ENCODE data around the gene BOLA3.

The BOLA3 gene

GRCh38 chr2:74149247-74149525 lies 1.5 kb upstream of the BOLA3 start:
- H3K4me2 ChIP-seq (ENCODE audit: low read length) = no peak overlapping the region
- H3K36me3 ChIP-seq (replicated peaks; ENCODE audit: low read depth, low read length) = peaks cover 31% of the 10 kb centered on the region
- peaks cover 23% of the 10 kb centered on the region for H3K79me2 ChIP-seq (ENCODE audit: low read length)
- H4K20me1 ChIP-seq (ENCODE audit: insufficient read depth, low read length) = peaks cover 13% of the 10 kb centered on the region; the same call in 1 of the 2 replicates
- TF ChIP-seq, protein P1, sequence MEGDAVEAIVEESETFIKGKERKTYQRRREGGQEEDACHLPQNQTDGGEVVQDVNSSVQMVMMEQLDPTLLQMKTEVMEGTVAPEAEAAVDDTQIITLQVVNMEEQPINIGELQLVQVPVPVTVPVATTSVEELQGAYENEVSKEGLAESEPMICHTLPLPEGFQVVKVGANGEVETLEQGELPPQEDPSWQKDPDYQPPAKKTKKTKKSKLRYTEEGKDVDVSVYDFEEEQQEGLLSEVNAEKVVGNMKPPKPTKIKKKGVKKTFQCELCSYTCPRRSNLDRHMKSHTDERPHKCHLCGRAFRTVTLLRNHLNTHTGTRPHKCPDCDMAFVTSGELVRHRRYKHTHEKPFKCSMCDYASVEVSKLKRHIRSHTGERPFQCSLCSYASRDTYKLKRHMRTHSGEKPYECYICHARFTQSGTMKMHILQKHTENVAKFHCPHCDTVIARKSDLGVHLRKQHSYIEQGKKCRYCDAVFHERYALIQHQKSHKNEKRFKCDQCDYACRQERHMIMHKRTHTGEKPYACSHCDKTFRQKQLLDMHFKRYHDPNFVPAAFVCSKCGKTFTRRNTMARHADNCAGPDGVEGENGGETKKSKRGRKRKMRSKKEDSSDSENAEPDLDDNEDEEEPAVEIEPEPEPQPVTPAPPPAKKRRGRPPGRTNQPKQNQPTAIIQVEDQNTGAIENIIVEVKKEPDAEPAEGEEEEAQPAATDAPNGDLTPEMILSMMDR (IDR thresholded peaks at IDR 0.05; ENCODE audit: low read depth, low read length) = no peak
- TF ChIP-seq EZH2phosphoT487 (IDR thresholded peaks at IDR 0.05; ENCODE audit: low read depth) = no peak
- H3K4me3 ChIP-seq (ENCODE audit: low read length) = no peak overlapping the region
- H3K9ac ChIP-seq (ENCODE audit: low read length) = no peak overlapping the region
- no peak overlapping the region for H3K27ac ChIP-seq (ENCODE audit: low read length)
- no peak overlapping the region for H2AFZ ChIP-seq (ENCODE audit: low read depth, low read length)
- H3K4me1 ChIP-seq (ENCODE audit: low read length) = peaks cover 14% of the 10 kb centered on the region
- no peaks in the 10 kb centered on the region for H3K27me3 ChIP-seq (ENCODE audit: low read depth, low read length)
- H3K9me3 ChIP-seq (ENCODE audit: insufficient read depth, low read length) = no peaks in the 10 kb centered on the region

DNA sequence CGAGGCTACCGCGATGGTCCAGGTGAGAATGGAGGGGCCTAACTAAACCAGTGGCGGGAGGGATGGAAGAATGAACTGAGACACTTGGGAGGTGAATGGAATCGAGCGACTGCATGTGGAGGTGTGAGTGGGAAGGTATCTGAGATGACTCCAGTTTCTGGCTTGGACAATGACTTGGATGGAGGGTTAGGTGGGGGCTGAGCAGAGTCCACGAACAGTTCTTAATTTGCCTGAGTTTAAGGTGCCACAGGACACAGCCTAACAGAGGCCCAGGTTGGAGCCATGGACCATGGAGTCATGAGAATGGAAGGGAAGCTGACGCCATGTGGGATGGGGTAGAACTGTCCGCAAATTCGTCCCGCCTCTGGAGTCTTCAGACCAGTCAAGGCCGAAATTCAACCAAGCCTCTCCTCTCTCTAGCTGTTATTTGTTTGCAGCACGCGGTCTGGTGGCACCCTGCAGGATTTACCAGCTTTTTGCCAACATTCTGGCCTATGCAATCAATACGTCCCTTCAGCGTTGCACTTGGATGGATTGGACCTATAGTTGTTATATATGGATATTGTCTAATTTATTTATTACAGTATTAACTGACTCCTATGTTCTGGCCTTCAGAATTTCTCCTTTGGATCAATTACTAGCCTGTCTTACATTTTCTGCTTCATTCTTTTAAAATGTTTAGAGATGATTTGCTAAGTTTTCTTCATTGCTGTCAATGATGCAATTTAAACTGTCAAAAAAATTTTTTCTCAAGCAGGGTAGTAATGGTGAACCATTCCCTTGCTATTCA lies 940 bp upstream of the BOLA3 start:
- no peaks in the 10 kb centered on the region for H3K27me3 ChIP-seq (ENCODE audit: low read depth, low read length)
- H3K4me2 ChIP-seq (ENCODE audit: low read length) = peak overlapping the region; percentile 98
- H3K36me3 ChIP-seq (replicated peaks; ENCODE audit: low read depth, low read length) = peaks cover 29% of the 10 kb centered on the region
- peak overlapping the region; percentile 40 for H3K27ac ChIP-seq (ENCODE audit: low read length)
- TF ChIP-seq, protein P1 (IDR thresholded peaks at IDR 0.05; ENCODE audit: low read depth, low read length) = no peak
- no peak for TF ChIP-seq EZH2phosphoT487 (IDR thresholded peaks at IDR 0.05; ENCODE audit: low read depth)
- peak overlapping the region; percentile 94 for H3K4me3 ChIP-seq (ENCODE audit: low read length)
- H3K4me1 ChIP-seq (ENCODE audit: low read length) = peaks cover 14% of the 10 kb centered on the region
- peak overlapping the region; percentile 64; the same call in 1 of the 2 replicates for H2AFZ ChIP-seq (ENCODE audit: low read depth, low read length)
- H4K20me1 ChIP-seq (ENCODE audit: insufficient read depth, low read length) = peaks cover 12% of the 10 kb centered on the region; the same call in 1 of the 2 replicates
- no peaks in the 10 kb centered on the region for H3K9me3 ChIP-seq (ENCODE audit: insufficient read depth, low read length)
- H3K9ac ChIP-seq (ENCODE audit: low read length) = peak overlapping the region; percentile 75
- peaks cover 22% of the 10 kb centered on the region for H3K79me2 ChIP-seq (ENCODE audit: low read length)

DNA sequence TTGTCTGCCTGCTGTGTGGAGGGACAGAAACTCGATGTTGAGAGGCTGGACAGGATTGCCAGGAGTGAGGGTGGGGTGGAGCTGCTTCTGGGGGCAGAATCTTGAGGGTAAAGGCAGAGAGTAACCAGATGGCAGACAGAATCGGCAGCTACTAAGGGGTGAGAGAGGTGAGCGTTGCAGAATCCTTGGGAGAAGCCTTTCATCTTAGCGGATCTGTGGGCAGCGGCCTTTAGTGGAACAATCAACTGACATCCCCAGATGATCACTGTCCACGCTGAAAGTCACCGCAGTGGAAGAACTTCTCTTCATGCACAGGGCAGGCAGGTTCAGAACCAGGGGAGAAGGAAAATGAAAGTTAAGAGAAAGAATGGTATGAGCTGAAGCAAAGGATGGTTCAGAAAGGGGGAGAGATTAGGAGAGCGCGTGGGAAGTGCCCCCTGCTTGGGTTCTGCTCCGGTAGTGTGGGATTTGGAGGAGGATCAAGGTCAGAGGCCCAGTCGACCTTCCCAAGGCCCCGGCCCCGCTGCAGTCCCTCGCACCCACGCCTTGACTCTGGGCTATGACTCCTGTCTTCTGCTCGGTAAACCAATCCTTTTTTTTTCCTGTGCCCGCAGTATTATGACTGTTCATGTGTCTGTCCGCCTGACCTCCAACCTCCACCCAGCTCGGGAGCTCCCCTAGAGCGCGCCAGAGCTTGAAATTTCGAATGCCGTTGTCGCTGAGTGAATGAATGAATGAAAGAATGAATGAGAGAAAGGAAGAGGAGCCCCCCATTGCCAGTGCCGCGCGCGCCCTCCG lies 584 bp downstream of the BOLA3 start:
- Histone ChIP-seq H3K9ac (ENCODE audit: low read length) (peak overlapping the region; percentile 78), H3K27ac (ENCODE audit: low read length) (peak overlapping the region; percentile 6), H3K79me2 (ENCODE audit: low read length) (peaks cover 16% of the 10 kb centered on the region), H3K4me2 (ENCODE audit: low read length) (peak overlapping the region; percentile 74), H3K4me1 (ENCODE audit: low read length) (peaks cover 14% of the 10 kb centered on the region), H3K9me3 (ENCODE audit: insufficient read depth, low read length) (no peaks in the 10 kb centered on the region), H2AFZ (ENCODE audit: low read depth, low read length) (peak overlapping the region; percentile 87), H3K36me3 (replicated peaks; ENCODE audit: low read depth, low read length) (peaks cover 15% of the 10 kb centered on the region), H3K4me3 (ENCODE audit: low read length) (peak overlapping the region; percentile 94), H3K27me3 (ENCODE audit: low read depth, low read length) (no peaks in the 10 kb centered on the region), H4K20me1 (ENCODE audit: insufficient read depth, low read length) (peaks cover 3% of the 10 kb centered on the region; the same call in 1 of the 2 replicates)
- TF ChIP-seq, protein P1 (IDR thresholded peaks at IDR 0.05; ENCODE audit: low read depth, low read length) = no peak
- no peak for TF ChIP-seq EZH2phosphoT487 (IDR thresholded peaks at IDR 0.05; ENCODE audit: low read depth)

DNA sequence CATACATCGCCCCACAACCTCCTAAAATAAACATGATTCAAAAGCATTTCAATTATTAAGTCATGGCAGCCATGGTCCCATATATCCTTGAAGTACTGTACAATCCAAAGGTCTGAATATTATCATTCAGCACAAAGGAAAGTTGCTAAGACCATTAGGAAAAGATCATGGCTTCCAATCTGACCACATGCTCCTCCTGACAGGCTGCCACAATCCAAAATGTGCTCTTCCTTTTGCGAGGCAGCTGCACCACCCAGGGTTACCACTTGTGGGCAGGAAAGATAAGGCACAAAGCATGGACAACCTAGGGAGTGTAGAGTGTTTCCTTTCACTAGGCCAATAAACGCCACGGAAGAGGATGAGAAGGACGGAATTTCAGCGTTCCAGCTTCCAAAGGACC lies 5.4 kb downstream of the BOLA3 start:
- no peaks in the 10 kb centered on the region for H3K9me3 ChIP-seq (ENCODE audit: insufficient read depth, low read length)
- peaks cover 13% of the 10 kb centered on the region for H3K79me2 ChIP-seq (ENCODE audit: low read length)
- H3K4me1 ChIP-seq (ENCODE audit: low read length) = peaks cover 6% of the 10 kb centered on the region
- H3K4me2 ChIP-seq (ENCODE audit: low read length) = no peak overlapping the region
- TF ChIP-seq, protein P1 (IDR thresholded peaks at IDR 0.05; ENCODE audit: low read depth, low read length) = peak; percentile 41
- no peak for TF ChIP-seq EZH2phosphoT487 (IDR thresholded peaks at IDR 0.05; ENCODE audit: low read depth)
- no peak overlapping the region for H3K27ac ChIP-seq (ENCODE audit: low read length)
- H3K9ac ChIP-seq (ENCODE audit: low read length) = no peak overlapping the region
- no peak overlapping the region for H3K4me3 ChIP-seq (ENCODE audit: low read length)
- H2AFZ ChIP-seq (ENCODE audit: low read depth, low read length) = no peak overlapping the region
- H3K27me3 ChIP-seq (ENCODE audit: low read depth, low read length) = no peaks in the 10 kb centered on the region
- H4K20me1 ChIP-seq (ENCODE audit: insufficient read depth, low read length) = no peaks in the 10 kb centered on the region
- no peaks in the 10 kb centered on the region for H3K36me3 ChIP-seq (replicated peaks; ENCODE audit: low read depth, low read length)

Measured in OCI-LY3 (cell line).